Spleen (tissue), 11 donors: ENCODE results near the gene MED9. TPM values are rescaled to one million over a fixed set of nuclear protein-coding genes. Genes with fewer than 3 reads are reported as not detected.

Experiments used
- DNase-seq: peaks from one replicate; pipeline ENCODE4 v3.0.0-alpha.2; 2020
- H3K27ac ChIP-seq, 8 donors: fragments of 200-600 bp; sonication (generic) in 7 of 8; 1 replicate in 4 of 8; 2 replicates in 4 of 8; pipeline versions ENCODE4 v1.5.0 to v1.8.0; 2016 to 2021; ENCODE audit warnings: inconsistent platforms in 4 of 8, mild to moderate bottlenecking in 4 of 8, moderate library complexity in 1 of 8
- H3K27me3 ChIP-seq, 7 donors: fragments of 200-600 bp; sonication (generic) in 6 of 7; replicated peaks in 1 of 7; 1 replicate in 4 of 7; 2 replicates in 3 of 7; pipeline versions ENCODE4 v1.5.0 to v1.8.0; 2016 to 2021; ENCODE audit warnings: inconsistent platforms in 3 of 7, mild to moderate bottlenecking in 1 of 7
- H3K36me3 ChIP-seq, 6 donors: fragments of 200-600 bp; sonication (generic) in 5 of 6; 1 replicate in 4 of 6; 2 replicates in 2 of 6; pipeline versions ENCODE4 v1.5.0 to v1.8.0; 2016 to 2021; ENCODE audit warnings: inconsistent platforms in 2 of 6
- H3K4me1 ChIP-seq, 6 donors: fragments of 200-600 bp; sonication (generic) in 5 of 6; 1 replicate in 3 of 6; 2 replicates in 3 of 6; pipeline versions ENCODE4 v1.5.0 to v1.8.0; 2016 to 2021; ENCODE audit warnings: inconsistent platforms in 3 of 6
- H3K4me3 ChIP-seq, 8 donors: fragments of 200-600 bp; sonication (generic) in 7 of 8; 1 replicate in 4 of 8; 2 replicates in 4 of 8; pipeline versions ENCODE4 v1.5.0 to v1.8.0; 2016 to 2021; ENCODE audit warnings: inconsistent platforms in 4 of 8, mild to moderate bottlenecking in 4 of 8, moderate library complexity in 2 of 8
- H3K9me3 ChIP-seq, 8 donors: fragments of 200-600 bp; sonication (generic) in 7 of 8; 1 replicate in 4 of 8; 2 replicates in 4 of 8; pipeline versions ENCODE4 v1.5.0 to v1.8.0; 2016 to 2021; ENCODE audit warnings: inconsistent platforms in 4 of 8
- POLR2A ChIP-seq, 3 donors: fragments of 450-650 bp; IDR thresholded peaks; one replicate each; pipeline ENCODE4 v1.5.1; 2017; ENCODE audit warnings: antibody characterized with exemption in 3 of 3, mild to moderate bottlenecking in 1 of 3
- POLR2AphosphoS5 ChIP-seq, 3 donors: sonication (generic); formaldehyde crosslinking; IDR thresholded peaks; one replicate each; pipeline ENCODE4 v1.5.1; 2017; ENCODE audit warnings: antibody characterized with exemption in 3 of 3
- WGBS, 5 donors: extraction: QIAGEN DNeasy Blood & Tissue Kit in 3 of 5; methylation state at CpG; one replicate each; pipeline versions ENCODE4 v1.1.5 to v1.1.7; 2013 to 2018; 5-methylcytosine and 5-hydroxymethylcytosine counted together
- intact Hi-C: fragments of 100-400 bp; cut with DNase I; formaldehyde crosslinking; loops from one replicate; pipeline ENCODE4 v1.15.0; 2023; ENCODE audit warnings: low total_unique reads
- polyA plus RNA-seq, 3 donors: library from polyadenylated mRNA; stranded (reverse); fragments of 200-250 nt; gene quantifications; one replicate each; pipeline ENCODE4 v1.2.1, GENCODE V29; 2013
- total RNA-seq, 7 donors: library from RNA; depleted of rRNA in 3 of 7; stranded (reverse); fragments of >200 nt in 3 of 7; fragmentation: NEBNext Ultra II Directional in 4 of 7; extraction: Animal tissue kit (Norgen Biotek cat#: 25700) in 4 of 7; gene quantifications; one replicate each; pipeline versions ENCODE4 v1.1.0 to v1.2.1, GENCODE V29; 2016 to 2021
- TF ChIP-seq, protein P1 (sequence below), 11 experiments: fragments of 200-600 bp in 7 of 11; fragments of 450-650 bp in 4 of 11; sonication (generic) in 4 of 11; IDR thresholded peaks in 8 of 11; conservative IDR thresholded peaks in 3 of 11; 1 replicate in 7 of 11; 2 replicates in 4 of 11; pipeline versions ENCODE4 v1.4.0 to v1.8.0; 2016 to 2021; ENCODE audit warnings: antibody characterized with exemption in 11 of 11, inconsistent platforms in 4 of 11, mild to moderate bottlenecking in 1 of 11
- donor health status: healthy with polysubstance abuse.
- donor health status: DM: no; HTN: no; CAD: no; lungs with moderate emphysema.
- donor health status: DM: no; HTN: no; CAD: no.
- donor health status: Bipolar disorder and iron deficiency.
- donor health status: healthy.
- donor health status: DM: no; HTN: no; CAD: no.
- donor health status: DM: yes; HTN: yes; CAD: no.

The MED9 gene
- total and polyA plus RNA-seq, 10 donors = 8.5 to 19.2 (median 14.1) TPM

DNA sequence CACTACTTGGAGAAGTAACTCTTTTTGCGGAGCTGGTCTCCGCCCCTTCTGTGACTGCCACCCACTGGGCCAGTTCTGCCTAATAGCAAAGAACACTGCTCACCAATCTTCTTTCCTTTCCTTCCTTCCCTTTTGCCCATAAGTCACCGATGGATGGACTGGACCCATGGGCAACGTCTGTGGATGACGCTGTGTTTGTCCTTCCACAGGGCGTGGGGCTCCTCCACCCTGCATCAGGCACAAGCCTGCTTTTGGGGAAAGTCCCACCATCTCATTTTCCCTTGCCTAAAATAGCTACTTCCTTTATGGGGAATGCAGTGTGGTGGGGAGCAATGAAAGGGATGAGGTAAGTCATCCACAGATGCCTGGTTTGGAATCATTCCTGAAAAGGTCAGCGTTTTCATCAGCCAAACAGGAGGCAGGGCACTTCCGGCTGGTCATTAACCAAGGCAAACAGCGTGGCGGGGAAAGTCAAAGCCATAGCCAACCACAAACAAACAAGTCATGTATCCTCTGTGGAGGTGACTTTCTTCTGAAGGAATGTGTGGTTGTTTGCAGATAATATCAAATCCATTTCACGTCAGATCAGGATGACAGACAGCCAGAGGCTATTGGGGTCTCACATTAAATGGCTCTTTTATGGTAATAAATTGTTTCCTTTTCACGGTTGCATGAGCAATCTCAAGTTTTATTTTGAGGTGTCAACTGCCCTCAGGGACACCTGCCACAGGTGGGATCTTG, 30.7 kb upstream of the MED9 start:
- peaks cover 0 to 25% (median 4%) of the 10 kb centered on the region in 6 donors for H3K4me1 ChIP-seq
- DNase-seq = no peak
- intact Hi-C loops = no loop called here
- no peaks in the 10 kb centered on the region for H3K9me3 ChIP-seq
- WGBS, 5 donors = 58 to 67% (median 63%) methylated on average over 12 of the region's 12 CpGs
- H3K27me3 ChIP-seq = no peaks in the 10 kb centered on the region
- TF ChIP-seq POLR2AphosphoS5 (IDR thresholded peaks at IDR 0.05) (peak in 2 of 3 donors; percentile 63 to 77), POLR2A (IDR thresholded peaks at IDR 0.05) (no peak)
- TF ChIP-seq, protein P1, sequence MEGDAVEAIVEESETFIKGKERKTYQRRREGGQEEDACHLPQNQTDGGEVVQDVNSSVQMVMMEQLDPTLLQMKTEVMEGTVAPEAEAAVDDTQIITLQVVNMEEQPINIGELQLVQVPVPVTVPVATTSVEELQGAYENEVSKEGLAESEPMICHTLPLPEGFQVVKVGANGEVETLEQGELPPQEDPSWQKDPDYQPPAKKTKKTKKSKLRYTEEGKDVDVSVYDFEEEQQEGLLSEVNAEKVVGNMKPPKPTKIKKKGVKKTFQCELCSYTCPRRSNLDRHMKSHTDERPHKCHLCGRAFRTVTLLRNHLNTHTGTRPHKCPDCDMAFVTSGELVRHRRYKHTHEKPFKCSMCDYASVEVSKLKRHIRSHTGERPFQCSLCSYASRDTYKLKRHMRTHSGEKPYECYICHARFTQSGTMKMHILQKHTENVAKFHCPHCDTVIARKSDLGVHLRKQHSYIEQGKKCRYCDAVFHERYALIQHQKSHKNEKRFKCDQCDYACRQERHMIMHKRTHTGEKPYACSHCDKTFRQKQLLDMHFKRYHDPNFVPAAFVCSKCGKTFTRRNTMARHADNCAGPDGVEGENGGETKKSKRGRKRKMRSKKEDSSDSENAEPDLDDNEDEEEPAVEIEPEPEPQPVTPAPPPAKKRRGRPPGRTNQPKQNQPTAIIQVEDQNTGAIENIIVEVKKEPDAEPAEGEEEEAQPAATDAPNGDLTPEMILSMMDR (IDR thresholded peaks at IDR 0.05 in 8 of 11, conservative IDR thresholded peaks at IDR 0.05 in 3 of 11) = no peak
- no peaks in the 10 kb centered on the region for H3K36me3 ChIP-seq
- peak overlapping the region in 1 of 8 donors; percentile 33 for H3K4me3 ChIP-seq
- peak overlapping the region in 7 of 8 donors; percentile 41 to 83 (median 74) for H3K27ac ChIP-seq

DNA sequence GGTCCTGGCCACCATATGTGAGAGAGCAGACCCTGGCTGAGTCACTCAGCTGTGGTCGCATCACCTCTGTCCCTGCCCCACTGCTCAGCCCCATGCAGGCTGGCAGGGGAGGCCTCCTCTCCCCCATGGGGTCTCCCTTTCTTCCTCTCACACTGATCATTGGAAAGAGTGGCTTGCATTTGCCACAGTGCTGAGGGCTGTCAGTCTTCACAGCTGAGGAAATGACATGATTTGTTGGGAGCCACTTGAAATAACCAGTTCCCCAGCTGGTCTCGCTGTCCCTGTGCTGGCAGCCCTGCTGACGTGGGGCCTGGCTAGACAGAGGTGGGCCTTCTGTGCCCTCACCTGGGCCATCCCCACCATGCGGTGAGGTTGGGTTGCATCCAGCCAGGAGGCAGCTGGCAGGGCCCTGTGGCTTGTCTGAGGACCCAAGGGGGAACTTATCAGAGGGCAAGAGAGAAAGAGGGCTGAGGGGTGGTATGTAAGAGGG, 30.1 kb upstream of the MED9 start:
- TF ChIP-seq, protein P1 (IDR thresholded peaks at IDR 0.05 in 8 of 11, conservative IDR thresholded peaks at IDR 0.05 in 3 of 11) = no peak
- no peak for TF ChIP-seq POLR2AphosphoS5 (IDR thresholded peaks at IDR 0.05)
- no peak for TF ChIP-seq POLR2A (IDR thresholded peaks at IDR 0.05)
- 42 to 74% (median 71%) methylated on average over 4 of the region's 4 CpGs for WGBS, 5 donors
- no peak for DNase-seq
- intact Hi-C loops = no loop called here
- Histone ChIP-seq H3K27me3 (no peaks in the 10 kb centered on the region), H3K36me3 (no peaks in the 10 kb centered on the region), H3K27ac (peak overlapping the region in 7 of 8 donors; percentile 41 to 79 (median 72)), H3K4me1 (peaks cover 0 to 21% (median 3%) of the 10 kb centered on the region in 6 donors), H3K9me3 (no peaks in the 10 kb centered on the region), H3K4me3 (no peak overlapping the region)

DNA sequence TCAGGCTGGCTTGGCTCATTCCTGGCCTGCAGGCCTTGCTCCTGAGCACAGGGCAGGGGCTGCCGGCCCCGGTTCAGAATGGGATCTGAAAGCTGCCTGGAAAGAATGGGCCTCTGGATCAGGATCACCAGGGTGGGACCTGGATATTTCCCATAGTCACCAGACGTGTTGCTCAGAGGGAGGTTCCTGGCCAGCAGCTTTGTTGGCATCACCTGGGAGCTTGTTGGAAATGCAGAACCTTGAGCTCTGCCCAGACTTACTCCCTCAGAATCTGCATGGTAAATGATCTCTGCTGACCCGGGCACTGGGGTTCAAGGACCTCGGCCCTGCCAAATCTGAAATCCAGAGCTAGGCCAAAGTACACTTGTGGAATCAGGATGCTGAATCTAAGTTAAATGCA, 29.5 kb upstream of the MED9 start:
- Histone ChIP-seq H3K9me3 (no peaks in the 10 kb centered on the region), H3K4me1 (peaks cover 0 to 21% (median 3%) of the 10 kb centered on the region in 6 donors), H3K27ac (peak overlapping the region in 6 of 8 donors; percentile 60 to 79 (median 73)), H3K27me3 (no peaks in the 10 kb centered on the region), H3K4me3 (no peak overlapping the region), H3K36me3 (no peaks in the 10 kb centered on the region)
- DNase-seq = no peak
- TF ChIP-seq POLR2A (IDR thresholded peaks at IDR 0.05) (no peak), POLR2AphosphoS5 (IDR thresholded peaks at IDR 0.05) (no peak)
- TF ChIP-seq, protein P1 (IDR thresholded peaks at IDR 0.05 in 8 of 11, conservative IDR thresholded peaks at IDR 0.05 in 3 of 11) = no peak
- WGBS, 5 donors = 74 to 84% (median 79%) methylated on average over 5 of the region's 5 CpGs
- intact Hi-C loops = no loop called here

DNA sequence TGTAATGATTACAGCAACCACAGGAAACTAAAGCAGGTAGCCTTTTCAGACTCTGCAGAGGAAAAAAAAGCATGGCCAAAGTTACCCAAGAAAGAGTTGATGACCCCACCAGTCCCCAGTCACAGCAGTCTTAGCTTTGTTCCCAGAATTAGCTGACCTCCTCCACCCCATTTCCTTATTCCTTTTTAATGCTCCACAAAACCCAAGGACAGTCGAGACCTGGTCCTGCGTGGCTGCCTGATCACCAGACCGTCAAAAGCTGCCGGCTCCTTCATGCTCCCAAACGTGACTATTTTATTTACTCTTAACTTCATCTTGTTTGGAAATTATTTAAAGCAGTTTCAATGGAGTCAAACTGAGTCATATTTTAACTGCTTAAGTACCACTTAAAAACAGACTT, 28.7 kb upstream of the MED9 start:
- peaks cover 0 to 21% (median 3%) of the 10 kb centered on the region in 6 donors for H3K4me1 ChIP-seq
- no peak for DNase-seq
- intact Hi-C loops = no loop called here
- H3K36me3 ChIP-seq = no peaks in the 10 kb centered on the region
- H3K27me3 ChIP-seq = no peaks in the 10 kb centered on the region
- H3K4me3 ChIP-seq = no peak overlapping the region
- TF ChIP-seq, protein P1 (IDR thresholded peaks at IDR 0.05 in 8 of 11, conservative IDR thresholded peaks at IDR 0.05 in 3 of 11) = no peak
- no peaks in the 10 kb centered on the region for H3K9me3 ChIP-seq
- H3K27ac ChIP-seq = peak overlapping the region in 3 of 8 donors; percentile 16 to 26 (median 17)
- WGBS, 5 donors = 46 to 54% (median 51%) methylated on average over 5 of the region's 5 CpGs
